OCI-LY7 (cell line): ENCODE measurements around the gene VOPP1. TPM values are rescaled to one million over a fixed set of nuclear protein-coding genes. Genes with fewer than 3 reads are reported as not detected.

Experiments
- BruUV-seq: library from RNA; stranded (reverse); fragments of 400-500 nt; replicated peaks from 2 replicates; lab custom pipeline; 2021; lab: Mats Ljungman, UMichigan
- CTCF ChIA-PET: fragments of 300-600 bp; sonication (Branson Sonifier 250); formaldehyde crosslinking; loops from one replicate; lab custom pipeline; 2022; ENCODE audit warnings: antibody characterized with exemption; ENCODE audit not compliant: unreplicated experiment; lab: Charles Lee
- POLR2A ChIA-PET: fragments of 300-600 bp; sonication (Branson Sonifier 250); formaldehyde crosslinking; loops from one replicate; lab custom pipeline; 2022; ENCODE audit warnings: antibody characterized with exemption; lab: Charles Lee
- DNase-seq: peaks from one replicate; pipeline ENCODE4 v3.0.0-alpha.2; 2015; ENCODE audit warnings: low spot score
- H2AFZ ChIP-seq: fragments of 200-600 bp; sonication (generic), shearing (Covaris generic); 2 replicates; pipeline ENCODE4 v1.6.1; 2014; ENCODE audit warnings: mild to moderate bottlenecking, antibody characterized with exemption, low read length, moderate library complexity
- H3K27ac ChIP-seq: fragments of 200-600 bp; sonication (generic); 2 replicates; pipeline ENCODE4 v1.5.1; 2014; ENCODE audit warnings: mixed run types, low read depth, mild to moderate bottlenecking, moderate library complexity, low read length, inconsistent platforms; ENCODE audit not compliant: poor library complexity, severe bottlenecking
- H3K36me3 ChIP-seq: fragments of 200-600 bp; sonication (generic); 2 replicates; pipeline ENCODE4 v1.6.1; 2014; ENCODE audit warnings: mild to moderate bottlenecking, antibody characterized with exemption, low read length, moderate library complexity, mixed read lengths; ENCODE audit not compliant: insufficient read depth
- H3K4me1 ChIP-seq: fragments of 200-600 bp; sonication (generic); 2 replicates; pipeline ENCODE4 v1.5.1; 2014; ENCODE audit warnings: mild to moderate bottlenecking, low read length; ENCODE audit not compliant: insufficient read depth, poor library complexity, severe bottlenecking
- H3K4me2 ChIP-seq: fragments of 200-600 bp; sonication (generic); 2 replicates; pipeline ENCODE4 v1.6.1; 2014; ENCODE audit warnings: mild to moderate bottlenecking, low read length
- H3K4me3 ChIP-seq: fragments of 200-600 bp; sonication (generic); 2 replicates; pipeline ENCODE4 v1.5.1; 2014; ENCODE audit warnings: mild to moderate bottlenecking, low read depth, low read length; ENCODE audit not compliant: poor library complexity, severe bottlenecking
- H3K79me2 ChIP-seq: fragments of 200-600 bp; sonication (generic); 2 replicates; pipeline ENCODE4 v1.6.1; 2016; ENCODE audit warnings: low read depth, mild to moderate bottlenecking, low read length, moderate library complexity, mixed read lengths; ENCODE audit not compliant: insufficient read depth
- H3K9me2 ChIP-seq: fragments of 200-600 bp; sonication (generic); 2 replicates; pipeline ENCODE4 v1.6.1; 2016; ENCODE audit warnings: mild to moderate bottlenecking, low read length, mixed read lengths; ENCODE audit not compliant: insufficient read depth
- H3K9me3 ChIP-seq: fragments of 200-600 bp; sonication (generic); 2 replicates; pipeline ENCODE4 v1.6.1; 2014; ENCODE audit warnings: mild to moderate bottlenecking, mixed run types, low read length, mixed read lengths
- H4K20me1 ChIP-seq: fragments of 200-600 bp; sonication (generic); 2 replicates; pipeline ENCODE4 v1.6.1; 2014; ENCODE audit warnings: mild to moderate bottlenecking, antibody characterized with exemption, low read length, moderate library complexity, mixed read lengths; ENCODE audit not compliant: insufficient read depth
- EZH2phosphoT487 ChIP-seq: fragments of 200-600 bp; sonication (generic); IDR thresholded peaks from 2 replicates; pipeline ENCODE4 v1.6.1; 2018; ENCODE audit warnings: low read depth, borderline replicate concordance, mild to moderate bottlenecking, mixed run types, antibody characterized with exemption, low read length, moderate library complexity, mixed read lengths
- intact Hi-C: fragments of 100-400 bp; cut with micrococcal nuclease; formaldehyde crosslinking; loops from one replicate; pipeline ENCODE4 v1.10.0; 2022; ENCODE audit not compliant: unreplicated experiment
- total RNA-seq, 2 experiments: library from RNA; depleted of rRNA in 1 of 2; stranded (reverse); fragments of >200 nt in 1 of 2; shearing (Covaris generic) in 1 of 2; gene quantifications; 2 replicates each; pipeline ENCODE4 v1.2.3, GENCODE V29; 2014 to 2022
- TF ChIP-seq, protein P1 (sequence below): fragments of 200-600 bp; sonication (generic); conservative IDR thresholded peaks from 2 replicates; pipeline ENCODE4 v1.5.1; 2014; ENCODE audit warnings: mild to moderate bottlenecking, antibody characterized with exemption, low read length, moderate library complexity, mixed read lengths

Gene VOPP1
- total RNA-seq, 2 experiments from 2014 or later, result 68.8 to 72.1 TPM

DNA sequence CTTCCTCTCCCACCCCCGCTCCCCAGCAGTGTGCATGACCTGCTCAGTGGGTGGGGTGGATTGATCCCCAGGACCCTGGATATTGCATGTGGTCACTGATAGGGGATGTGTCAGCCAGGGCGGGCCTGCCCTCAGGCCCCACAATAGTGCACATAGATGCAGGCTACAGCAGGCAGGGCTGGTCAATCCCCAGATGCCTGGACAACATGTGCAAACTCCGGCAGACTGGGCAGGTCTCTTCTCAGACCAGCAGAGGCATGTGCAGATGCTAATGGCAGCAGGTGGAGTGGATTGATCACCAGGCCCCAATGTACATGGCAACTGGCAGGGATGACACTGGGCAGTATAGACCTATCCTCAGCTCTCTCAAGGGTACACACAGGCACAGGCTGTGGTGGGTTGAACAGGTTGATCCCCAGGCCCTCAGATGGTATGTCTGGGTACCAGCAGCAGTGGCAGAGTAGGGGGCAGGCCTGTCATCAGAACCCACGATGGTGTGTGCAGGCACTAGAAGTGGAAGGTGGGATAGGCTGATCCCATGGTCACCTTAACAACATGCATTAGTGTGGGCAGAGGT lies 108.5 kb downstream of the VOPP1 start:
- peaks cover 8% of the 10 kb centered on the region; the same call in 1 of the 2 replicates for H3K9me3 ChIP-seq
- H4K20me1 ChIP-seq, result no peaks in the 10 kb centered on the region
- DNase-seq, result no peak
- no peak overlapping the region for H3K27ac ChIP-seq
- TF ChIP-seq EZH2phosphoT487, result no peak
- TF ChIP-seq, protein P1, sequence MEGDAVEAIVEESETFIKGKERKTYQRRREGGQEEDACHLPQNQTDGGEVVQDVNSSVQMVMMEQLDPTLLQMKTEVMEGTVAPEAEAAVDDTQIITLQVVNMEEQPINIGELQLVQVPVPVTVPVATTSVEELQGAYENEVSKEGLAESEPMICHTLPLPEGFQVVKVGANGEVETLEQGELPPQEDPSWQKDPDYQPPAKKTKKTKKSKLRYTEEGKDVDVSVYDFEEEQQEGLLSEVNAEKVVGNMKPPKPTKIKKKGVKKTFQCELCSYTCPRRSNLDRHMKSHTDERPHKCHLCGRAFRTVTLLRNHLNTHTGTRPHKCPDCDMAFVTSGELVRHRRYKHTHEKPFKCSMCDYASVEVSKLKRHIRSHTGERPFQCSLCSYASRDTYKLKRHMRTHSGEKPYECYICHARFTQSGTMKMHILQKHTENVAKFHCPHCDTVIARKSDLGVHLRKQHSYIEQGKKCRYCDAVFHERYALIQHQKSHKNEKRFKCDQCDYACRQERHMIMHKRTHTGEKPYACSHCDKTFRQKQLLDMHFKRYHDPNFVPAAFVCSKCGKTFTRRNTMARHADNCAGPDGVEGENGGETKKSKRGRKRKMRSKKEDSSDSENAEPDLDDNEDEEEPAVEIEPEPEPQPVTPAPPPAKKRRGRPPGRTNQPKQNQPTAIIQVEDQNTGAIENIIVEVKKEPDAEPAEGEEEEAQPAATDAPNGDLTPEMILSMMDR, result no peak
- no peak overlapping the region for H3K4me3 ChIP-seq
- H3K36me3 ChIP-seq, result peaks cover 48% of the 10 kb centered on the region
- H3K4me1 ChIP-seq, result peaks cover 12% of the 10 kb centered on the region
- no TSS peak for BruUV-seq
- no peak overlapping the region for H3K4me2 ChIP-seq
- POLR2A ChIA-PET, result no interaction called here
- no peak overlapping the region for H2AFZ ChIP-seq
- intact Hi-C loops, result no loop called here
- CTCF ChIA-PET, result no interaction called here
- no peaks in the 10 kb centered on the region for H3K79me2 ChIP-seq
- no peaks in the 10 kb centered on the region for H3K9me2 ChIP-seq

DNA sequence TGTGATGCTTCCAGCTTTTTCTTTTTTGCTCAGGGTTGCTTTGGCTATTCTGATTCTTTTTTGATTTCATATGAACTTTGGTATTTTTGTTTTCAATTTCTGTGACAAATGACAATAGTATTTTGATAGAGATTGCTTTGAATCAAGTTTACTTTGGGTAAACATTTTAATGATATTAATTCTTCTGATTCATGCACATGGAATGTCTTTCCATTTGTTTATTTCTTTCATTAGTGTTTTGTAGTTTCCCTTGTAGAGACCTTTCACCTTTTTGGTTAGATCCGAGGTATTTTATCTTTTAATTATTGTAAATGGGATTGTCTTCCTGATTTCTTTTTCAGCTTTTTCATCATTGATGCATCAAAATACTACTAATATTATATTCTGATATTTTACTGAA lies 114.0 kb downstream of the VOPP1 start:
- no peak for TF ChIP-seq EZH2phosphoT487
- TF ChIP-seq, protein P1, result no peak
- intact Hi-C loops, result no loop called here
- no TSS peak for BruUV-seq
- no peak overlapping the region for H3K4me2 ChIP-seq
- H2AFZ ChIP-seq, result no peak overlapping the region
- H3K4me1 ChIP-seq, result no peaks in the 10 kb centered on the region
- H3K36me3 ChIP-seq, result peaks cover 2% of the 10 kb centered on the region
- H4K20me1 ChIP-seq, result no peaks in the 10 kb centered on the region
- ChIA-PET CTCF (no interaction called here), POLR2A (interaction anchor here (0.6 to 0.7 kb wide), 2 partner anchors 34 to 88 kb away, joined by 3 read pairs; no protein-coding TSS in a partner anchor)
- no peaks in the 10 kb centered on the region for H3K9me2 ChIP-seq
- H3K4me3 ChIP-seq, result no peak overlapping the region
- no peaks in the 10 kb centered on the region for H3K79me2 ChIP-seq
- H3K27ac ChIP-seq, result no peak overlapping the region
- peaks cover 10% of the 10 kb centered on the region; the same call in 1 of the 2 replicates for H3K9me3 ChIP-seq
- no peak for DNase-seq

DNA sequence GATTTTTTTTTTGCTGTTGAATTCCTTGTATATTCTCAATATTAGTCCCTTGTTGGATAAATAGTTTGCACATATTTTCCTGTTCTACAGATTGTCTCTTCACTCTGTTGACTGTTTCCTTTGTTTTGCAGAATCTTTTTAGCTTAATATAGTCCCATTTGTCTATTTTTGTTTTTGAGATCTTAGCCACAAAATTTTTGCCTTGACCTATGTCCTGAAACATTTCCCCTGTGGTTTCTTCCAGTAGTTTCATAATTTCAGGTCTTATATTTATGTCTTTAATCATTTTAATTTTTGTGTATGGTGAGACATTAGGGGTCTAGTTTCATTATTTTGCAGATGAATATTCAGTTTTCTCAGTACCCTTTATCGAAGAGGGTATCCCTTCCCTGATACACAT lies 114.5 kb downstream of the VOPP1 start:
- no peak for TF ChIP-seq EZH2phosphoT487
- TF ChIP-seq, protein P1, result no peak
- no TSS peak for BruUV-seq
- ChIA-PET POLR2A (no interaction called here), CTCF (no interaction called here)
- Histone ChIP-seq H3K9me2 (no peaks in the 10 kb centered on the region), H3K27ac (no peak overlapping the region), H3K79me2 (no peaks in the 10 kb centered on the region), H3K4me1 (no peaks in the 10 kb centered on the region), H3K4me2 (no peak overlapping the region), H4K20me1 (no peaks in the 10 kb centered on the region), H3K36me3 (no peaks in the 10 kb centered on the region), H2AFZ (no peak overlapping the region), H3K9me3 (peaks cover 10% of the 10 kb centered on the region; the same call in 1 of the 2 replicates), H3K4me3 (no peak overlapping the region)
- DNase-seq, result no peak
- intact Hi-C loops, result no loop called here
